Activated B cell treated with CpG ODN at 0.5 μM for 24 hours (primary cell): ENCODE measurements around the gene STARD9. TPM values are rescaled to one million over a fixed set of nuclear protein-coding genes. Genes with fewer than 3 reads are reported as not detected.

ENCODE experiments used
- ATAC-seq: fragments of 200-7000 bp; cut with Tn5 transposase; one replicate; pipeline ENCODE4 v1.10.0; 2021; ENCODE audit warnings: low read depth, mild to moderate bottlenecking, moderate library complexity
- CTCF ChIA-PET: fragments of 350-600 bp; sonication (Branson Sonifier 250); formaldehyde crosslinking; loops from one replicate; lab custom pipeline; 2021; ENCODE audit warnings: antibody characterized with exemption; lab: Charles Lee
- POLR2A ChIA-PET: fragments of 350-600 bp; sonication (Branson Sonifier 250); formaldehyde crosslinking; loops from one replicate; lab custom pipeline; 2021; ENCODE audit warnings: antibody characterized with exemption; lab: Charles Lee
- DNase-seq: peaks from one replicate; pipeline ENCODE4 v3.0.0; 2022
- H3K27ac Mint-ChIP-seq: one replicate; pipeline ENCODE4 v1.8.0; 2020; ENCODE audit warnings: mixed read lengths
- H3K27me3 Mint-ChIP-seq: one replicate; pipeline ENCODE4 v1.8.0; 2021; ENCODE audit warnings: mixed read lengths
- H3K36me3 Mint-ChIP-seq: one replicate; pipeline ENCODE4 v1.8.0; 2021; ENCODE audit warnings: low read depth, mixed read lengths
- H3K4me1 Mint-ChIP-seq: one replicate; pipeline ENCODE4 v1.8.0; 2021; ENCODE audit warnings: mixed read lengths
- H3K4me3 Mint-ChIP-seq: one replicate; pipeline ENCODE4 v1.8.0; 2020; ENCODE audit warnings: mild to moderate bottlenecking, mixed read lengths
- H3K9me3 Mint-ChIP-seq: one replicate; pipeline ENCODE4 v1.8.0; 2020; ENCODE audit warnings: mixed read lengths
- CTCF ChIP-seq: fragments of 200-600 bp; IDR thresholded peaks from one replicate; pipeline ENCODE4 v1.8.0; 2022; ENCODE audit warnings: antibody characterized with exemption, mild to moderate bottlenecking
- intact Hi-C: fragments of 100-400 bp; cut with micrococcal nuclease; formaldehyde crosslinking; loops from one replicate; pipeline ENCODE4 v1.15.1; 2024
- total RNA-seq: library from RNA; stranded (reverse); gene quantifications from 2 replicates; pipeline ENCODE4 v1.2.3, GENCODE V29; 2022

The STARD9 gene
- total RNA-seq, 1 donor from 2014 or later, result 7.1 TPM

DNA sequence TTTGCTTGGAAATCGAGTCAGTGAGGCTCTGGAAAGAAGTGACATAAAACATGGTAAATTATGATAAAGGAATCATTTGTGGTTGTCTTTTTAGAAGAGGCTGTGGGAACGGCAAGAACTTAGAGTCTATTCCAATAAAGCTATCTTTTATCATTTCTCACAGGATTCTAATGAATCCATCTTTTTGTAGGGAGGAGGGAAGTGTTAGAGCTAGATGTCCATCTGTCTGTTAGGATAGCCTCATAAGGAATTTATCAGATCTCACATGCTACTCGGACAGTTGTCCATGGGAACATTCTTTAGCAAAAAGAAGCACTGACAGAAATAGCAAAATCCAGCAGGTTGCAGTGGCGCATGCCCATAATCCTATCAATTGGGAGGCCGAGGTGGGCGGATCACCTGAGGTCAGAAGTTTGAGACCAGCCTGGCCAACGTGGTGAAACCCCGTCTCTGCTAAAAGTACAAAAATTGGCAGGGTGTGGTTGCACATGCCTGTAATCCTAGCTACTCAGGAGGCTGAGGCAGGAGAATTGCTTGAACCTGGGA lies 37.0 kb downstream of the STARD9 start:
- Mint-ChIP-seq H3K4me3 (no peak overlapping the region), H3K9me3 (no peaks in the 10 kb centered on the region), H3K4me1 (peaks cover 18% of the 10 kb centered on the region), H3K36me3 (no peaks in the 10 kb centered on the region), H3K27me3 (no peaks in the 10 kb centered on the region), H3K27ac (no peak overlapping the region)
- DNase-seq, result no peak
- CTCF ChIA-PET, result no interaction called here
- intact Hi-C loops, result no loop called here
- no peak for TF ChIP-seq CTCF
- no peak for ATAC-seq
- POLR2A ChIA-PET, result no interaction called here

DNA sequence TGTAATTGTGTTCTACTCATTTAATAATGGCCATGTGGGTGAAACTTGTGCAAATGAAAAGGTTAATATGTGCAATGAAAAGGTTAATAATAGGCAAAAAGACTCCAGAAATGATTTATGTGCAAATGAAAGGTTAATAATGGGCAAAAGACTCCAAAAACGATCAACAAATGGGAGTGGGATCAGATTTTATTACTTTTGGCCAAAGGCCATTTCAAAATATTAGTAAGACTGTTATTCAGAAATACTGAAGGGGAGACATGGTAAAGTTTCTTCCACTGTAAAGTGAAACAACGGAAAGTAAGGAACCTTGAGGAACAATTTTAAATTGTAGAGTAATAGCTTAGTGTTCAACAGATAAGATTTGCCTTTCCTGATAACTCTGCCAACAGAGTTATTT lies 40.7 kb downstream of the STARD9 start:
- TF ChIP-seq CTCF, result no peak
- no peak for ATAC-seq
- Mint-ChIP-seq H3K9me3 (no peaks in the 10 kb centered on the region), H3K27me3 (no peaks in the 10 kb centered on the region), H3K4me1 (peaks cover 3% of the 10 kb centered on the region), H3K36me3 (peaks cover 1% of the 10 kb centered on the region), H3K4me3 (no peak overlapping the region), H3K27ac (no peak overlapping the region)
- POLR2A ChIA-PET, result no interaction called here
- intact Hi-C loops, result no loop called here
- no peak for DNase-seq
- CTCF ChIA-PET, result no interaction called here

GRCh38 chr15:42619656-42620371 lies 44.4 kb downstream of the STARD9 start:
- no peaks in the 10 kb centered on the region for H3K27me3 Mint-ChIP-seq
- H3K36me3 Mint-ChIP-seq, result peaks cover 1% of the 10 kb centered on the region
- intact Hi-C loops, result no loop called here
- H3K27ac Mint-ChIP-seq, result no peak overlapping the region
- H3K9me3 Mint-ChIP-seq, result no peaks in the 10 kb centered on the region
- no peak for DNase-seq
- no peak for ATAC-seq
- ChIA-PET POLR2A (interaction anchor here (0.6 kb wide), 1 partner anchor 69 kb away, joined by 6 read pairs; no protein-coding TSS in a partner anchor), CTCF (no interaction called here)
- H3K4me3 Mint-ChIP-seq, result no peak overlapping the region
- H3K4me1 Mint-ChIP-seq, result peaks cover 3% of the 10 kb centered on the region
- no peak for TF ChIP-seq CTCF

DNA sequence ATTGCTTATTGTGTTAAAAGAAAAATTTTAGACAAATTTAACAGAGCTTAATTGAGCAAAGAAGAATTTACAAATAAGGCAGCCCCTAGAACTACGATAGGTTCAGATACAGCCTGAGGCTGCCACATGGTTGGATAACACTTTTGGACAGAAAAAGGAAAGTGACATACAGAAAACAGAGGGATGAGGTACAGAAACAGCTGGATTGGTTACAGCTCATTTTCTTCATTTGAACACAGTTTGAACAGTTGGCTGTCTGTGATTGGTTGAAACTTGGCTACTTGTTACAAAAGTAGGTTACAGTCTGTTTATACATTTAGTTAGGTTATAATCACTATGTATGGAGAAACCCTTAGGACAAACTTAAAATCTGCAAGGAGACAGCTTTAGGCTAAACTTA lies 46.0 kb downstream of the STARD9 start:
- no peak for DNase-seq
- Mint-ChIP-seq H3K36me3 (peaks cover 1% of the 10 kb centered on the region), H3K27me3 (no peaks in the 10 kb centered on the region), H3K4me3 (no peak overlapping the region), H3K9me3 (no peaks in the 10 kb centered on the region), H3K27ac (no peak overlapping the region), H3K4me1 (peaks cover 3% of the 10 kb centered on the region)
- POLR2A ChIA-PET, result no interaction called here
- intact Hi-C loops, result no loop called here
- CTCF ChIA-PET, result no interaction called here
- TF ChIP-seq CTCF, result no peak
- ATAC-seq, result no peak

DNA sequence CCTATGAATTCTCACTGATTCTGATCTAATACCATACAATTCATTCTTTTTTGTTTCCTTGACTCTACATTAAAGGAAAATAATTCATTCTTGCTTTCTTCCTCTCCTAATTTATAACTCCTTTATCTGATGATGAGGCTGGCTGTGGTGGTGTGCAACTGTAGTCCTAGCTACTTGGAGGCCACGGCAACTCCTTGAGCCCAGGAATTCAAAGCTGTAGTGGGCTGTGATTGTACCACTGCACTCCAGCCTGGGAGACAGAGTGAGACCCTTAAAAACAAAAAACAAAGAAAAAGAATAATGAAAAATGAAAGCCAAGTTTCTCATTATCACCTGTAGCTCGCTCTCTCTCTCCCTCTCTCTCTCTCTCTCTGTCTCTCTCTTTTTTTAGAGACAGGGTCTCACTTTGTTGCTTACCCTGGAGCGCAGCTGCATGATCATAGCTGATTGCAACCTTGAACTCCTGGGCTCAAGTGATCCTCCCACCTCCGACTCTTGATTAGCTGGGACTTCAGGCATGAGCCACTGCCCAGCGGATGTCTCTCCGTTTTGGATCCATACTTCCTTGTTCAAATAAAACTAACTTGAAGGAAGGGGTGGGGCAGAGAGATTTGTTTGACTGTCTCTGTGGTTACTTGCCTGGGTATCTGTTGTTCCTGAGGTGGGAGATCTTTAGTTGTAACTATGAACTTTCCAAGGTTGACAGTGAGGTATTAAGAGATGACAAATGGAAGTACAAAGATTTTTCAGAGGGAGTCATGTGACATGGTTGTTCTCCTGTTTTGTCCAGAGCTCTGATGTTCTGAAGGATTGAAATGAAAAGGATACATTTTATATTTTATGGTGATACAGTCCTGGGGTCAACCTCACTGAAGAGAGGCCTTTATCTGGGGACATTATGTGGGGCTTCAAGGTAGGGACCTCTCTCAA lies 46.9 kb downstream of the STARD9 start:
- Mint-ChIP-seq H3K4me3 (no peak overlapping the region), H3K36me3 (peaks cover 1% of the 10 kb centered on the region), H3K9me3 (no peaks in the 10 kb centered on the region), H3K4me1 (peaks cover 3% of the 10 kb centered on the region), H3K27me3 (no peaks in the 10 kb centered on the region), H3K27ac (no peak overlapping the region)
- POLR2A ChIA-PET, result no interaction called here
- CTCF ChIA-PET, result no interaction called here
- intact Hi-C loops, result no loop called here
- no peak for ATAC-seq
- DNase-seq, result no peak
- no peak for TF ChIP-seq CTCF
